A549 (cell line): ENCODE measurements around the gene MT1H. TPM values are rescaled to one million over a fixed set of nuclear protein-coding genes. Genes with fewer than 3 reads are reported as not detected.
A peak's percentile ranks its signal among the peaks of the same experiment; 100 is the strongest.
"Not testable (repeated sequence)": the region's sequence is repeated elsewhere in the genome, so short reads cannot be mapped to it uniquely, and the experiment has no call there.

ENCODE experiments used
- ATAC-seq, 2 experiments: fragments of 200-7000 bp in 1 of 2; fragments of >200 bp in 1 of 2; cut with Nextera tagmentation in 1 of 2; cut with Tn5 transposase in 1 of 2; 3 replicates each; pipeline versions ENCODE4 v1.8.0 to v1.9.1; 2018 to 2020; ENCODE audit warnings: mild to moderate bottlenecking in 1 of 2, moderate library complexity in 1 of 2
- CTCF ChIA-PET: fragments of 300-600 bp; sonication (Branson Sonifier 250); formaldehyde crosslinking; extraction: SDS; loops from one replicate; lab custom pipeline; 2021; ENCODE audit warnings: antibody characterized with exemption, inconsistent platforms; lab: Yijun Ruan, JAX
- POLR2A ChIA-PET: fragments of 350-600 bp; formaldehyde crosslinking; extraction: SDS; loops from one replicate; lab custom pipeline; 2021; ENCODE audit warnings: antibody characterized with exemption, inconsistent platforms; lab: Yijun Ruan, JAX
- DNase-seq, 2 experiments: peaks; one replicate each; pipeline versions ENCODE4 v3.0.0 to v3.0.0-alpha.2; 2011 to 2016; ENCODE audit warnings: low read depth in 1 of 2, low spot score in 1 of 2
- FAIRE-seq: peaks from 2 replicates; lab custom pipeline; 2011; peaks lifted over from hg19 to GRCh38; lab: Jason Lieb, UNC
- H3K27ac ChIP-seq, 2 experiments: fragments of >200 bp; sonication (Bioruptor Twin); formaldehyde crosslinking; 3 replicates each; pipeline ENCODE4 v1.5.1; 2016 to 2017
- H3K4me1 ChIP-seq: fragments of >200 bp; sonication (Bioruptor Twin); formaldehyde crosslinking; 3 replicates; pipeline ENCODE4 v1.6.1; 2016
- H3K4me2 ChIP-seq: fragments of >200 bp; sonication (Bioruptor Twin); formaldehyde crosslinking; 3 replicates; pipeline ENCODE4 v1.6.1; 2016
- H3K4me3 ChIP-seq: fragments of >200 bp; sonication (Bioruptor Twin); formaldehyde crosslinking; 3 replicates; pipeline ENCODE4 v1.5.1; 2016
- H3K9me3 ChIP-seq: fragments of >200 bp; sonication (Bioruptor Twin); formaldehyde crosslinking; 3 replicates; pipeline ENCODE4 v1.6.1; 2016
- CBX8 ChIP-seq: fragments of 200-600 bp; sonication (generic); IDR thresholded peaks from 2 replicates; pipeline ENCODE4 v1.6.1; 2016
- CEBPB ChIP-seq, 2 experiments: fragments of >200 bp in 1 of 2; sonication (Bioruptor Twin) in 1 of 2; formaldehyde crosslinking in 1 of 2; IDR thresholded peaks; 2 replicates each; pipeline ENCODE4 v1.6.1; 2012 to 2016
- CHD2 ChIP-seq: fragments of 150-350 bp; IDR thresholded peaks from 2 replicates; pipeline ENCODE4 v1.6.1; 2014; ENCODE audit warnings: low read length; ENCODE audit not compliant: partially characterized antibody
- CHD4 ChIP-seq: fragments of 200-600 bp; sonication (generic); IDR thresholded peaks from 2 replicates; pipeline ENCODE4 v1.6.1; 2016; ENCODE audit warnings: antibody characterized with exemption, mild to moderate bottlenecking, borderline replicate concordance
- MAFK ChIP-seq: fragments of 450-650 bp; IDR thresholded peaks from 2 replicates; pipeline ENCODE4 v1.6.1; 2014; ENCODE audit not compliant: partially characterized antibody
- MYC ChIP-seq: IDR thresholded peaks from 2 replicates; pipeline ENCODE4 v1.6.1; 2012; ENCODE audit warnings: mild to moderate bottlenecking, inconsistent platforms, low read length, improper control_type of control experiment, borderline replicate concordance
- NPAS2 ChIP-seq: fragments of 250-450 bp; sonication (Bioruptor Pico); IDR thresholded peaks from 2 replicates; pipeline ENCODE4 v1.8.0; 2022; ENCODE audit warnings: mild to moderate bottlenecking, moderate library complexity, borderline replicate concordance
- PHF8 ChIP-seq: fragments of 200-600 bp; sonication (generic); IDR thresholded peaks from 2 replicates; pipeline ENCODE4 v1.6.1; 2016; ENCODE audit warnings: low read depth, mild to moderate bottlenecking, antibody characterized with exemption, moderate library complexity, borderline replicate concordance
- POLR2A ChIP-seq: IDR thresholded peaks from 2 replicates; pipeline ENCODE4 v1.6.1; 2012; ENCODE audit warnings: mild to moderate bottlenecking, low read length
- POLR2AphosphoS2 ChIP-seq: conservative IDR thresholded peaks from 2 replicates; pipeline ENCODE4 v1.6.1; 2012; ENCODE audit warnings: low read length, improper control_type of control experiment, inconsistent platforms
- RAD21 ChIP-seq, 2 experiments: fragments of >200 bp in 1 of 2; sonication (Bioruptor Twin) in 1 of 2; formaldehyde crosslinking in 1 of 2; IDR thresholded peaks in 1 of 2; conservative IDR thresholded peaks in 1 of 2; 2 replicates in 1 of 2; 3 replicates in 1 of 2; pipeline ENCODE4 v1.6.1; 2012 to 2018; ENCODE audit warnings: inconsistent platforms in 1 of 2
- RNF2 ChIP-seq: fragments of 200-600 bp; sonication (generic); IDR thresholded peaks from 2 replicates; pipeline ENCODE4 v1.6.1; 2016; ENCODE audit warnings: low read depth, mild to moderate bottlenecking, antibody characterized with exemption, moderate library complexity, borderline replicate concordance
- SMC3 ChIP-seq: fragments of >200 bp; sonication (Bioruptor Twin); formaldehyde crosslinking; IDR thresholded peaks from 3 replicates; pipeline ENCODE4 v1.6.1; 2018; ENCODE audit warnings: inconsistent platforms
- TP53 ChIP-seq: fragments of 250-450 bp; sonication (Bioruptor Pico); IDR thresholded peaks from 2 replicates; pipeline ENCODE4 v1.5.0; 2021; ENCODE audit warnings: mild to moderate bottlenecking, moderate library complexity
- ZSCAN20 ChIP-seq: fragments of 250-450 bp; sonication (Bioruptor Pico); IDR thresholded peaks from 2 replicates; pipeline ENCODE4 v1.8.0; 2022; ENCODE audit warnings: mild to moderate bottlenecking, moderate library complexity
- WGBS: methylation state at CpG from one replicate; pipeline ENCODE4 v1.1.6; 2017; ENCODE audit errors: missing lambda C conversion rate; 5-methylcytosine and 5-hydroxymethylcytosine counted together
- polyA plus RNA-seq, 4 experiments: library from polyadenylated mRNA; depleted of rRNA in 3 of 4; stranded (reverse); fragments of >200 nt; fragmentation: RNase III in 1 of 4; extraction: RNeasy Plus Mini Kit Qiagen cat#74134 plus additional on column Dnase treatment in 1 of 4; gene quantifications; 2 replicates in 3 of 4; 3 replicates in 1 of 4; pipeline ENCODE4 v1.2.3, GENCODE V29; 2011 to 2017
- TF ChIP-seq, protein P1 (sequence below): IDR thresholded peaks from 2 replicates; pipeline ENCODE4 v1.6.1; 2012
- TF ChIP-seq, protein P2 (sequence below): fragments of >200 bp; sonication (Bioruptor Twin); formaldehyde crosslinking; IDR thresholded peaks from 3 replicates; pipeline ENCODE4 v1.5.1; 2016

MT1H gene
- polyA plus RNA-seq, 2 of the 4 experiments (the other 2 are of a cell fraction), result not detected

DNA sequence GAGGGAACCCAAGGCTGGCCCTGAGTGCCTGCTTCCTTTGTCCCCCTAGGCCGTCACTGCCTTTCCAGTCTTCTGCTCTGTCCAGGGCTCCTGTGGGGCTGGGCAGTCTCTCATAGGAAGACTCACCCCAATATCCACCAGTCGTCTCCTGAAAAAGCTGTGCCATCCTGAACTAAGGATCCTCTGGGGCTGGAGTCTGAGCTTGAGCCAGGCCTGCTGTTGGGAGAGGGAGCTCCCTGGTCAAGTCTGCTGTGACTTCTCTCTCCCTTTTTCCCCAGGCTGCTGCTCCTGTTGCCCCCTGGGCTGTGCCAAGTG is 963 bp downstream of the MT1H start:
- Histone ChIP-seq H3K27ac (no peak overlapping the region), H3K9me3 (no peaks in the 10 kb centered on the region), H3K4me2 (no peak overlapping the region), H3K4me1 (no peaks in the 10 kb centered on the region), H3K4me3 (no peak overlapping the region)
- CTCF ChIA-PET, result interaction anchor here (0.9 to 4.9 kb wide), 3 partner anchors 27 to 193 kb away, joined by 3 to 51 read pairs (median 6); no protein-coding TSS in a partner anchor
- POLR2A ChIA-PET, result no interaction called here
- WGBS, result 68% methylated on average over 2 of the region's 2 CpGs
- no peak for TF ChIP-seq CBX8
- TF ChIP-seq CEBPB (IDR thresholded peaks at IDR 0.05), result no peak
- no peak for TF ChIP-seq CHD4
- TF ChIP-seq POLR2AphosphoS2, result no peak
- FAIRE-seq (no peak), DNase-seq (no peak), ATAC-seq (no peak)

DNA sequence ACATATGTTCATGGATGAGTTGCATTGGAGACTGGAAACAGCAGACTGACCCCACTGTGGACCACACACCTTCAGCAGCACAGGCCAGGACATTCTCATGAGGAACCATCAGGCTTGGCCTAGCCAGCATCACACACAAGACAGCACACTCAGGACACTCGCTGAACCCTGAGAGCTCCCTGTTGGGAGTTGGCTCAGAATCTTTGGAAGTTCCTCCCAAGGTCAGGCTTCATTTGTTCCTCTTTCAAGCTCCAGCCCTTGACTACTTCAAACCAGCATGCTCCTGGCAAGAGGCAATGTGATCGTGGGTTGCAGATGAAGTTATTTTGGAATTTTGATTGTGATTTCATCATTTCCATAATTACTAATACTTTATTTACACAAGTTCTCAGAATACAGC is 2.1 kb downstream of the MT1H start:
- FAIRE-seq, result peak; percentile 46
- CTCF ChIA-PET, result interaction anchor here (0.7 to 4.9 kb wide), 3 partner anchors 14 to 122 kb away, joined by 3 to 51 read pairs (median 6); partner anchors contain the start of gene MT1F
- H3K4me3 ChIP-seq, ATAC-seq, DNase-seq, H3K27ac ChIP-seq, POLR2A ChIA-PET, H3K4me1 ChIP-seq, H3K9me3 ChIP-seq, H3K4me2 ChIP-seq: not testable (repeated sequence)
- 25% methylated on average over 2 of the region's 2 CpGs for WGBS

DNA sequence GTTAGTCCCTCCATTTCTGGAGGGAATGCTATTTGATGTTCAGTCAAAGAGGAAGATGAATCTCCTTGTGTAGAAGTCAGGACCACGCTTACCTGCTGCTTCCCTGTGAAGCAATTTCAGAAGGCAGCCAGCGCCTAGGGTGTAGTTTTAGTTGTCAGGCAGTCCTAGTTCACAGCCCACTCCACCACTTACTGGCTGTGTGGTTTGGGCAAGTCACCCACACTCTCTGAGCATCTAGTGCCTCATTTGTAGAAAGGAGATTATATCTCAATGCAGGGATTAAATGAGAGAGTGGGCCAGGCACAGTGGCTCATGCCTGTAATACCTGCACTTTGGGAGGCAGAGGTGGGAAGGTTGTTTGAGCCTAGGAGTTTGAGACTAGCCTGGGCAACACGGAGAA is 2.6 kb downstream of the MT1H start:
- ATAC-seq, H3K4me3 ChIP-seq, H3K4me2 ChIP-seq, H3K27ac ChIP-seq, H3K9me3 ChIP-seq, DNase-seq, H3K4me1 ChIP-seq, FAIRE-seq, POLR2A ChIA-PET: not testable (repeated sequence)
- 60% methylated on average over 3 of the region's 3 CpGs for WGBS
- CTCF ChIA-PET, result interaction anchor here (1.7 to 4.9 kb wide), 3 partner anchors 14 to 61 kb away, joined by 6 to 51 read pairs (median 7); partner anchors contain the start of gene MT1F

GRCh38 chr16:56672761-56673536 is 3.3 kb downstream of the MT1H start:
- DNase-seq (no peak), ATAC-seq (no peak), FAIRE-seq (no peak)
- ChIA-PET CTCF (interaction anchor here (0.8 to 4.9 kb wide), 16 partner anchors 10 to 239 kb away, joined by 3 to 51 read pairs (median 6); partner anchors contain the start of genes MT1F, MT1X and MT2A), POLR2A (no interaction called here)
- H3K9me3 ChIP-seq, result no peaks in the 10 kb centered on the region
- WGBS, result 76% methylated on average over 11 of the region's 11 CpGs
- H3K4me1 ChIP-seq, result no peaks in the 10 kb centered on the region
- no peak overlapping the region for H3K4me3 ChIP-seq
- no peak overlapping the region for H3K27ac ChIP-seq
- TF ChIP-seq MAFK, result no peak
- TF ChIP-seq TP53 (CRISPR knock-in tag), result no peak
- TF ChIP-seq PHF8, result no peak
- no peak for TF ChIP-seq ZSCAN20 (CRISPR knock-in tag)
- TF ChIP-seq CHD2, result no peak
- no peak for TF ChIP-seq SMC3
- TF ChIP-seq MYC, result no peak
- 0 out of 4 replicates have a peak, but pooled peaks of 1 of the 2 experiments have one; percentile 25 for TF ChIP-seq CEBPB (IDR thresholded peaks at IDR 0.05)
- TF ChIP-seq RNF2, result no peak
- no peak overlapping the region for H3K4me2 ChIP-seq

DNA sequence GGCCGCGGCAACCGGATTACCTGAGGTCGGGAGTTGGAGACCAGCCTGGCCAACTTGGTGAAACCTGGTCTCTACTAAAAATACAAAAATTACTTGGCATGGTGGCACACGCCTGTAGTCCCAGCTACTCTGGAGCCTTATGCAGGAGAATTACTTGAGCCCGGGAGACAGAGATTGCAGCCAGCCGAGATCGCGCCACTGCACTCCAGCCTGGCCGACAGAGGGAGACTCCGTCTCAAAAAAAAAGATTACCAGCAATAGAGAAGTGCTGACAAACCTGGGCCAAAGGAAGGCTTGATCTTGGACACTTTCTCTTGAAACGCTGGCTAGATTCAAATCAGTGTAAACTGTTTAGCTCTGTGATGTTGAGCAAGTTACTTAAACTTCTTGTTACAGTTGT is 4.3 kb downstream of the MT1H start:
- peak; percentile 73 to 89; a peak in 5 of 6 replicates for ATAC-seq
- no peak overlapping the region for H3K4me2 ChIP-seq
- DNase-seq, result peak in 1 of 2 experiments; percentile 54
- no peak overlapping the region for H3K4me3 ChIP-seq
- 49% methylated on average over 12 of the region's 12 CpGs for WGBS
- FAIRE-seq, result no peak
- TF ChIP-seq, protein P1, sequence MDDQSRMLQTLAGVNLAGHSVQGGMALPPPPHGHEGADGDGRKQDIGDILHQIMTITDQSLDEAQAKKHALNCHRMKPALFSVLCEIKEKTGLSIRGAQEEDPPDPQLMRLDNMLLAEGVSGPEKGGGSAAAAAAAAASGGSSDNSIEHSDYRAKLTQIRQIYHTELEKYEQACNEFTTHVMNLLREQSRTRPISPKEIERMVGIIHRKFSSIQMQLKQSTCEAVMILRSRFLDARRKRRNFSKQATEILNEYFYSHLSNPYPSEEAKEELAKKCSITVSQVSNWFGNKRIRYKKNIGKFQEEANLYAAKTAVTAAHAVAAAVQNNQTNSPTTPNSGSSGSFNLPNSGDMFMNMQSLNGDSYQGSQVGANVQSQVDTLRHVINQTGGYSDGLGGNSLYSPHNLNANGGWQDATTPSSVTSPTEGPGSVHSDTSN, result no peak
- TF ChIP-seq, protein P2, sequence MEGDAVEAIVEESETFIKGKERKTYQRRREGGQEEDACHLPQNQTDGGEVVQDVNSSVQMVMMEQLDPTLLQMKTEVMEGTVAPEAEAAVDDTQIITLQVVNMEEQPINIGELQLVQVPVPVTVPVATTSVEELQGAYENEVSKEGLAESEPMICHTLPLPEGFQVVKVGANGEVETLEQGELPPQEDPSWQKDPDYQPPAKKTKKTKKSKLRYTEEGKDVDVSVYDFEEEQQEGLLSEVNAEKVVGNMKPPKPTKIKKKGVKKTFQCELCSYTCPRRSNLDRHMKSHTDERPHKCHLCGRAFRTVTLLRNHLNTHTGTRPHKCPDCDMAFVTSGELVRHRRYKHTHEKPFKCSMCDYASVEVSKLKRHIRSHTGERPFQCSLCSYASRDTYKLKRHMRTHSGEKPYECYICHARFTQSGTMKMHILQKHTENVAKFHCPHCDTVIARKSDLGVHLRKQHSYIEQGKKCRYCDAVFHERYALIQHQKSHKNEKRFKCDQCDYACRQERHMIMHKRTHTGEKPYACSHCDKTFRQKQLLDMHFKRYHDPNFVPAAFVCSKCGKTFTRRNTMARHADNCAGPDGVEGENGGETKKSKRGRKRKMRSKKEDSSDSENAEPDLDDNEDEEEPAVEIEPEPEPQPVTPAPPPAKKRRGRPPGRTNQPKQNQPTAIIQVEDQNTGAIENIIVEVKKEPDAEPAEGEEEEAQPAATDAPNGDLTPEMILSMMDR, result peak; percentile 53
- TF ChIP-seq SMC3 (peak; percentile 79), NPAS2 (CRISPR knock-in tag) (no peak), POLR2A (no peak), RAD21 (conservative IDR thresholded peaks at IDR 0.05 in 1 of 2, IDR thresholded peaks at IDR 0.05 in 1 of 2) (peak; percentile 70 to 77)
- TF ChIP-seq, all 56 proteins: peak for 3
- POLR2A ChIA-PET, result no interaction called here
- no peak overlapping the region for H3K27ac ChIP-seq
- H3K9me3 ChIP-seq, result no peaks in the 10 kb centered on the region
- no peaks in the 10 kb centered on the region for H3K4me1 ChIP-seq
- CTCF ChIA-PET, result interaction anchor here (0.7 to 4.9 kb wide), 22 partner anchors 9 to 270 kb away, joined by 3 to 51 read pairs (median 4); partner anchors contain the start of genes MT1E, MT1X and MT2A

DNA sequence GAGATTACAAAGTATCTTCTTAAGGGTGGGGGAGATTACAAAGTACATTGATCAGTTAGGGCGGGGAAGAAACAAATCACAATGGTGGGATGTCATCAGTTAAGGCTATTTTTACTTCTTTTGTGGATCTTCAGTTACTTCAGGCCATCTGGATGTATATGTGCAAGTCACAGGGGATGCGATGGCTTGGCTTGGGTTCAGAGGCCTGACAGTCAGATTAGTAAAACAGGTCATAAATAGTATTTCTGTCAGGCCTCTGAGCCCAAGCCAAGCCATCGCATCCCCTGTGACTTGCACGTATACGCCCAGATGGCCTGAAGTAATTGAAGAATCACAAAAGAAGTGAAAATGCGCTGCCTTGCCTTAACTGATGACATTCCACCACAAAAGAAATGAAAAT is 5.0 kb downstream of the MT1H start:
- CTCF ChIA-PET, result interaction anchor here (0.7 to 4.9 kb wide), 16 partner anchors 9 to 269 kb away, joined by 3 to 51 read pairs (median 4); partner anchors contain the start of genes MT1E and MT1X
- H3K4me3 ChIP-seq, H3K9me3 ChIP-seq, DNase-seq, POLR2A ChIA-PET, FAIRE-seq, H3K4me1 ChIP-seq, ATAC-seq, H3K4me2 ChIP-seq, H3K27ac ChIP-seq: not testable (repeated sequence)
- WGBS, result 76% methylated on average over 6 of the region's 6 CpGs
